Activated CD8-positive, alpha-beta memory T cell treated with anti-CD3 and anti-CD28 coated beads, Interleukin-2, amount 10 ng/mL, durations not matched to agents 7 days and 5 days (primary cell): ENCODE results near the gene SAMD13. TPM values are rescaled to one million over a fixed set of nuclear protein-coding genes. Genes with fewer than 3 reads are reported as not detected.

ENCODE experiments used
- ATAC-seq: fragments of 150-1000 bp; cut with Tn5 transposase; one replicate; pipeline ENCODE4 v1.10.0; 2021; ENCODE audit warnings: moderate library complexity
- CTCF ChIA-PET: fragments of 350-600 bp; sonication (Branson Sonifier 250); formaldehyde crosslinking; loops from one replicate; lab custom pipeline; 2021; ENCODE audit warnings: antibody characterized with exemption; lab: Charles Lee
- DNase-seq: peaks from one replicate; pipeline ENCODE4 v3.0.0-alpha.2; 2020
- H3K27ac Mint-ChIP-seq: one replicate; pipeline ENCODE4 v1.8.0; 2021; ENCODE audit warnings: mild to moderate bottlenecking, mixed read lengths
- H3K27me3 Mint-ChIP-seq: one replicate; pipeline ENCODE4 v1.8.0; 2021; ENCODE audit warnings: mixed read lengths
- H3K36me3 Mint-ChIP-seq: one replicate; pipeline ENCODE4 v1.8.0; 2021; ENCODE audit warnings: mild to moderate bottlenecking, mixed read lengths
- H3K4me1 Mint-ChIP-seq: one replicate; pipeline ENCODE4 v1.8.0; 2021; ENCODE audit warnings: mixed read lengths
- H3K4me3 Mint-ChIP-seq: one replicate; pipeline ENCODE4 v1.8.0; 2021; ENCODE audit warnings: mild to moderate bottlenecking, moderate library complexity, mixed read lengths
- H3K9me3 Mint-ChIP-seq: one replicate; pipeline ENCODE4 v1.8.0; 2022; ENCODE audit warnings: low read depth, mixed read lengths
- total RNA-seq, 2 experiments: library from RNA; stranded (reverse); gene quantifications; one replicate each; pipeline ENCODE4 v1.2.3, GENCODE V29; 2021

SAMD13 gene
- under 1 TPM; 0.73 to 0.82 TPM for total RNA-seq

GRCh38 chr1:84301004-84301784 is at the start of gene SAMD13:
TSS of gene SAMD13 (plus strand) at chr1:84301708. CDS start at chr1:84303235, 1,527 bp downstream.
- Mint-ChIP-seq H3K4me1 (peaks cover 47% of the 10 kb centered on the region), H3K4me3 (peak within 1 kb of the TSS; percentile 72)
- ATAC-seq = peak; percentile 28

GRCh38 chr1:84253036-84253435 is 48.5 kb upstream of the SAMD13 start:
- H3K4me3 Mint-ChIP-seq = no peak overlapping the region
- no peak for DNase-seq
- peaks cover 6% of the 10 kb centered on the region for H3K36me3 Mint-ChIP-seq
- CTCF ChIA-PET = interaction anchor here (1.4 kb wide), 1 partner anchor 45 kb away, joined by 3 read pairs; no protein-coding TSS in a partner anchor
- no peaks in the 10 kb centered on the region for H3K4me1 Mint-ChIP-seq
- H3K9me3 Mint-ChIP-seq = peaks cover 10% of the 10 kb centered on the region
- no peaks in the 10 kb centered on the region for H3K27me3 Mint-ChIP-seq
- no peak for ATAC-seq
- no peak overlapping the region for H3K27ac Mint-ChIP-seq

More at GRCh38 chr1:84301004-84301784, at the start of gene SAMD13:
- H3K9me3 Mint-ChIP-seq = peaks cover 2% of the 10 kb centered on the region
- peak within 1 kb of the TSS; percentile 49 for H3K27ac Mint-ChIP-seq
- no peaks in the 10 kb centered on the region for H3K27me3 Mint-ChIP-seq
- no peaks in the 10 kb centered on the region for H3K36me3 Mint-ChIP-seq
- peak; percentile 63 for DNase-seq
- CTCF ChIA-PET = interaction anchor here (0.7 to 1.6 kb wide), 3 partner anchors 9 to 157 kb away, joined by 3 to 4 read pairs (median 3); partner anchors contain the start of gene PRKACB

- Mint-ChIP-seq H3K36me3 (peaks cover 6% of the 10 kb centered on the region), H3K9me3 (peaks cover 10% of the 10 kb centered on the region), H3K27ac (no peak overlapping the region), H3K4me3 (no peak overlapping the region), H3K4me1 (no peaks in the 10 kb centered on the region), H3K27me3 (no peaks in the 10 kb centered on the region)
- CTCF ChIA-PET = no interaction called here
- ATAC-seq = no peak
- DNase-seq = no peak
Measured at GRCh38 chr1:84253891-84254290, 47.6 kb upstream of the SAMD13 start.

GRCh38 chr1:84254703-84255238 is 46.7 kb upstream of the SAMD13 start:
- no peak overlapping the region for H3K4me3 Mint-ChIP-seq
- no peaks in the 10 kb centered on the region for H3K27me3 Mint-ChIP-seq
- H3K36me3 Mint-ChIP-seq = peaks cover 6% of the 10 kb centered on the region
- H3K4me1 Mint-ChIP-seq = no peaks in the 10 kb centered on the region
- H3K27ac Mint-ChIP-seq = no peak overlapping the region
- ATAC-seq (no peak), DNase-seq (no peak)
- peaks cover 7% of the 10 kb centered on the region for H3K9me3 Mint-ChIP-seq
- CTCF ChIA-PET = no interaction called here

- no peak overlapping the region for H3K4me3 Mint-ChIP-seq
- H3K27ac Mint-ChIP-seq = no peak overlapping the region
- peaks cover 3% of the 10 kb centered on the region for H3K36me3 Mint-ChIP-seq
- no peak for ATAC-seq
- no peaks in the 10 kb centered on the region for H3K27me3 Mint-ChIP-seq
- no peaks in the 10 kb centered on the region for H3K4me1 Mint-ChIP-seq
- CTCF ChIA-PET = no interaction called here
- DNase-seq = no peak
- H3K9me3 Mint-ChIP-seq = peaks cover 4% of the 10 kb centered on the region
Measured at GRCh38 chr1:84255582-84255981, 45.9 kb upstream of the SAMD13 start.

- Mint-ChIP-seq H3K27me3 (no peaks in the 10 kb centered on the region), H3K9me3 (no peaks in the 10 kb centered on the region), H3K36me3 (no peaks in the 10 kb centered on the region), H3K27ac (no peak overlapping the region), H3K4me1 (no peaks in the 10 kb centered on the region), H3K4me3 (no peak overlapping the region)
- ATAC-seq = no peak
- CTCF ChIA-PET = no interaction called here
- DNase-seq = no peak
Measured at GRCh38 chr1:84257617-84258016, 43.9 kb upstream of the SAMD13 start.

GRCh38 chr1:84259376-84259775 is 42.1 kb upstream of the SAMD13 start:
- Mint-ChIP-seq H3K36me3 (no peaks in the 10 kb centered on the region), H3K4me1 (no peaks in the 10 kb centered on the region), H3K4me3 (no peak overlapping the region), H3K27ac (no peak overlapping the region), H3K9me3 (no peaks in the 10 kb centered on the region), H3K27me3 (no peaks in the 10 kb centered on the region)
- DNase-seq (no peak), ATAC-seq (no peak)
- CTCF ChIA-PET = no interaction called here

- H3K27ac Mint-ChIP-seq = no peak overlapping the region
- H3K27me3 Mint-ChIP-seq = no peaks in the 10 kb centered on the region
- H3K36me3 Mint-ChIP-seq = no peaks in the 10 kb centered on the region
- H3K4me1 Mint-ChIP-seq = no peaks in the 10 kb centered on the region
- CTCF ChIA-PET = no interaction called here
- no peak for DNase-seq
- no peak for ATAC-seq
- no peak overlapping the region for H3K4me3 Mint-ChIP-seq
- no peaks in the 10 kb centered on the region for H3K9me3 Mint-ChIP-seq
Measured at GRCh38 chr1:84259989-84260388, 41.5 kb upstream of the SAMD13 start.

- H3K27me3 Mint-ChIP-seq = no peaks in the 10 kb centered on the region
- H3K4me3 Mint-ChIP-seq = no peak overlapping the region
- no peaks in the 10 kb centered on the region for H3K4me1 Mint-ChIP-seq
- H3K27ac Mint-ChIP-seq = no peak overlapping the region
- H3K9me3 Mint-ChIP-seq = no peaks in the 10 kb centered on the region
- no peaks in the 10 kb centered on the region for H3K36me3 Mint-ChIP-seq
- ATAC-seq (no peak), DNase-seq (no peak)
- CTCF ChIA-PET = no interaction called here
Measured at GRCh38 chr1:84260852-84261518, 40.5 kb upstream of the SAMD13 start.

GRCh38 chr1:84264961-84265360 is 36.5 kb upstream of the SAMD13 start:
- H3K4me3 Mint-ChIP-seq = no peak overlapping the region
- H3K9me3 Mint-ChIP-seq = no peaks in the 10 kb centered on the region
- ATAC-seq = no peak
- H3K4me1 Mint-ChIP-seq = peaks cover 2% of the 10 kb centered on the region
- H3K27me3 Mint-ChIP-seq = no peaks in the 10 kb centered on the region
- peaks cover 2% of the 10 kb centered on the region for H3K36me3 Mint-ChIP-seq
- H3K27ac Mint-ChIP-seq = no peak overlapping the region
- CTCF ChIA-PET = interaction anchor here (1.3 kb wide), 1 partner anchor 11 kb away, joined by 3 read pairs; no protein-coding TSS in a partner anchor
- DNase-seq = no peak

GRCh38 chr1:84265867-84266266 is 35.6 kb upstream of the SAMD13 start:
- H3K4me3 Mint-ChIP-seq = no peak overlapping the region
- CTCF ChIA-PET = interaction anchor here (1.3 kb wide), 1 partner anchor 10 kb away, joined by 3 read pairs; no protein-coding TSS in a partner anchor

GRCh38 chr1:84266748-84267147 is 34.8 kb upstream of the SAMD13 start:
- CTCF ChIA-PET = no interaction called here
- H3K27ac Mint-ChIP-seq = no peak overlapping the region
- no peak overlapping the region for H3K4me3 Mint-ChIP-seq
- peaks cover 11% of the 10 kb centered on the region for H3K4me1 Mint-ChIP-seq
- ATAC-seq = no peak
- peaks cover 3% of the 10 kb centered on the region for H3K36me3 Mint-ChIP-seq
- DNase-seq = no peak
- no peaks in the 10 kb centered on the region for H3K9me3 Mint-ChIP-seq
- H3K27me3 Mint-ChIP-seq = no peaks in the 10 kb centered on the region

More at GRCh38 chr1:84265867-84266266, 35.6 kb upstream of the SAMD13 start:
- DNase-seq (no peak), ATAC-seq (no peak)
- H3K36me3 Mint-ChIP-seq = peaks cover 3% of the 10 kb centered on the region
- H3K27me3 Mint-ChIP-seq = no peaks in the 10 kb centered on the region
- no peak overlapping the region for H3K27ac Mint-ChIP-seq
- H3K9me3 Mint-ChIP-seq = no peaks in the 10 kb centered on the region
- peaks cover 3% of the 10 kb centered on the region for H3K4me1 Mint-ChIP-seq

- H3K4me3 Mint-ChIP-seq = no peak overlapping the region
- CTCF ChIA-PET = no interaction called here
- peaks cover 11% of the 10 kb centered on the region for H3K4me1 Mint-ChIP-seq
- ATAC-seq (no peak), DNase-seq (no peak)
- H3K27ac Mint-ChIP-seq = no peak overlapping the region
- no peaks in the 10 kb centered on the region for H3K27me3 Mint-ChIP-seq
- peaks cover 3% of the 10 kb centered on the region for H3K36me3 Mint-ChIP-seq
- H3K9me3 Mint-ChIP-seq = no peaks in the 10 kb centered on the region
Measured at GRCh38 chr1:84267476-84267875, 34.0 kb upstream of the SAMD13 start.
